Ectodermal cell (in vitro differentiated cells): ENCODE results near the gene MAPK8IP2.
"Not testable (repeated sequence)": the region's sequence is repeated elsewhere in the genome, so short reads cannot be mapped to it uniquely, and the experiment has no call there.

Source experiments
- H3K27ac ChIP-seq: 2 replicates; pipeline ENCODE4 v1.7.0; 2013; ENCODE audit warnings: mild to moderate bottlenecking, low read depth, low read length; ENCODE audit not compliant: insufficient read depth, poor library complexity, severe bottlenecking
- H3K27me3 ChIP-seq: 2 replicates; pipeline ENCODE4 v1.7.0; 2013; ENCODE audit warnings: mild to moderate bottlenecking, low read length; ENCODE audit not compliant: insufficient read depth, control insufficient read depth, poor library complexity, severe bottlenecking
- H3K36me3 ChIP-seq: one replicate; pipeline ENCODE4 v1.7.0; 2013; ENCODE audit warnings: low read length; ENCODE audit not compliant: control insufficient read depth, insufficient read depth
- H3K4me1 ChIP-seq: one replicate; pipeline ENCODE4 v1.7.0; 2013; ENCODE audit warnings: low read length; ENCODE audit not compliant: control insufficient read depth, insufficient read depth
- H3K4me3 ChIP-seq: 2 replicates; pipeline ENCODE4 v1.7.0; 2013; ENCODE audit warnings: low read depth, low read length, control low read depth; ENCODE audit not compliant: insufficient read depth
- H3K9me3 ChIP-seq: 2 replicates; pipeline ENCODE4 v1.7.0; 2013; ENCODE audit warnings: mild to moderate bottlenecking, low read length, moderate library complexity; ENCODE audit not compliant: control insufficient read depth
- WGBS, 2 experiments: methylation state at CpG; one replicate each; pipeline ENCODE4 v1.1.7; 2013; ENCODE audit warnings: missing lambda C conversion rate in 2 of 2; 5-methylcytosine and 5-hydroxymethylcytosine counted together

MAPK8IP2 gene

DNA sequence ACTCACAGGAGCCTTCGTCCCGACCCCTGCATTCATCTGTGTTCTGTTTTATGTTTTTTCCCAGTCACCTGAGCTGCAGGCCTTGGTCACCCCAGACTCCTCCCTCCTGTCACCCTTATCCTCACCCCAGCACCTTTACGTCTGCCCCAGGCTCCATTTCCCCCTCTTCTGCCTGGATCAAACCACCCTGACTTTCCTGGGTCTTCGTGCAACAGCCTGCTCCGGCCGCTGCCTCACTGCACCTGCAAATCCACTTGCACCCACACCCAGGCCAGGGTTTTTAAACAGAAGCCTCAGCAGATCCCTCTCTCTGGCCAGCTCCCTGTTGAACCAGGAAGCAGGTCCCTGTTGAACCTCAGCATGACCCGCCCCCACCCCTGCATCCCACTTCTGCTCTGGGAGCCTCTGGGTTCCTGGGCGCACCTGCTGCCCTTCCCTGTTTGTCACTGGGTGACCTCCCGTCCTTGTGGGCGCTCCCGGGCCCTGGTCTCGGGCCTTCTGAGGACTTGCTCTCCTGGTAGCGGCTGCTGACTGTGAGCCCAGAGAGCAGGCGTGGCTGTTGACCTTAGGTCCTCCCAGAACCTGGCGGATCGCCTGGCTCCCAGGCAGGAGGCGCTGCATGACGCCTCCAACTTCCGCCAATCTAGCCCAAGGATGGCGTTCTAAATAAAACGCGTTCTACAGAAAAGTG lies 12.8 kb downstream of the MAPK8IP2 start:
- no peaks in the 10 kb centered on the region for H3K36me3 ChIP-seq
- H3K27ac ChIP-seq: no peak overlapping the region
- WGBS, 2 experiments: 86 to 88% methylated on average over 22 of the region's 22 CpGs
- no peaks in the 10 kb centered on the region for H3K4me1 ChIP-seq
- no peaks in the 10 kb centered on the region for H3K9me3 ChIP-seq
- peaks cover 8% of the 10 kb centered on the region for H3K27me3 ChIP-seq
- H3K4me3 ChIP-seq: no peak overlapping the region

DNA sequence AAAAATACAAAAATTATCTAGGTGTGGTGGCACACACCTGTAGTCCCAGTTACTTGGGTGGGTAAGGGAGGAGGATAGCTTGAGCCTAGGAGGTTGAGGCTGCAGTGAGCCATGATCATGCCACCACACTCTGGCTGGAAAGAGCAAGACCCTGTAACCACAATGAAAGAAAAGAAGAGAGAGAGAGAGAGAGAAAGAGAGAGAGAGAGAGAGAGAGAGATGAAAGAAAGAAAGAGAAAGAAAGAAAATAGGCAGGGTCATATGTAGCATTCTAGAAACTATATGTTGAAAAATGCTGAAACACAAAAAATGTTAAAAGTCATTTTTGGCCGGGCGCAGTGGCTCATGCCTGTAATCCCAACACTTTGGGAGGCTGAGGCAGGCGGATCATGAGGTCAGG lies 13.7 kb downstream of the MAPK8IP2 start:
- H3K9me3 ChIP-seq, H3K27me3 ChIP-seq, H3K4me3 ChIP-seq, H3K36me3 ChIP-seq, H3K4me1 ChIP-seq, H3K27ac ChIP-seq: not testable (repeated sequence)
- 89 to 97% methylated on average over 3 of the region's 3 CpGs for WGBS, 2 experiments

DNA sequence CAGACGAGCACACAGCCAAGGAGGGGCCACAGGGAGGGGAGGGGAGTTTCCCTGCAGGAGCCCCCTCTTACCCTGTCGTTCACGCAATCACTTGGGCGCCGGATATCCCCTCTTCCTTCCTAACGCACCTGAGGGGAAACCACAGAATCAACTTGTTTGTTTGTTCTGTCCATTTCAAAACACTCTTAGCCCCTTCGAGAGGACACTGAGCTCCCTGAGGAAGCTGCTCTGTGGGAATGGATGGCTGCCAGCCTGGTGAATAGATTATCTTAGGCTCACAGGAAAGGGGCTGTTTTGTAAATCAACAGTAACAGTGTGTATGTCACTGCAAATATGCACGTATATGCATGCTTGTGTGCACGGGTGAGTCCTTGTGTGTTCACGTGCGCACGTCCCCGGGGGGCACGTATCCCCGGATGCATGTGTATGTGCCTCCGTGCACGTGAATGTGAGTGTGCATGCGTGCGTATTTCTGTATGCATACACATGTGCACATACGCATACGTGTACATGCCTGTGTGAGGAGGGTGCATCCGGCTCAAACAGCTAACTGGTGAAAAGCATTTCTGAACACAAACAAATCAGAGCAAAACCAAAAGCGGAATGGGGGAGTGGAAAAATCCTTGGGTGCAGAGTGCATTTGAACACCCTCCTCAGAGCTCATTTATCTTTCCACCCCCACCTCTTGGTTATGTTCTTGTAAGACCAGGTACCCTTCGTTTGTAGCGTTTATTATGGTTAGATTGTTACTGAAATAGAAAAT lies 20.2 kb downstream of the MAPK8IP2 start:
- Histone ChIP-seq H3K36me3 (no peaks in the 10 kb centered on the region), H3K9me3 (no peaks in the 10 kb centered on the region), H3K4me1 (peaks cover 11% of the 10 kb centered on the region), H3K27ac (no peak overlapping the region), H3K27me3 (peaks cover 13% of the 10 kb centered on the region), H3K4me3 (peak overlapping the region; percentile 27)
- 58% methylated on average over 25 of the region's 25 CpGs for WGBS, 2 experiments

DNA sequence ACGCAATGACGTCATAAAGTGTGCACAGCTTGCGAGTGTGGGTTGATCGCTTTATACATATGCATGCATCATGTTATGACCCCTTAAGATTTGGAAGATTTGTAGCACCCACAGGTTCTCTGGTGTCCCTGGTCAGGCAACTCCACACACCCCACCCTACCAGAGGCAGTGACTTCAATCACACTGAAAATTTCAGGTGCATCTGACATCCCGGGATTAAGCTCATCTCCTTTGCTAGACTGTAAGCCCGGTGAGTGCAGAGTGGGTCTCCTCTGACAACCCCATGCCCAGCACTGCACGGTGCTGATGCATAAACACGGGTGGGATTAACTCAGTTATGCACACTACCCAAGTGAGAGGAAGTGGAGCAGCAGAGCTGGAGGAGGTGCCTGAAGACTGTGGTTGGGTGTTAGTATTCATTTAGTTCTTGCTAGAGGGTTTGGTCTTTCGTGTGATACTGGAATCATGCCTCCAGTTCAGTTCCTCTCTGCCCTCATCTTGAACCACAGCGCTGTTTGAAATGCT lies 20.8 kb downstream of the MAPK8IP2 start:
- Histone ChIP-seq H3K36me3 (no peaks in the 10 kb centered on the region), H3K27ac (no peak overlapping the region), H3K4me3 (no peak overlapping the region), H3K27me3 (peaks cover 13% of the 10 kb centered on the region), H3K9me3 (no peaks in the 10 kb centered on the region), H3K4me1 (peaks cover 11% of the 10 kb centered on the region)
- WGBS, 2 experiments: 61 to 64% methylated on average over 10 of the region's 10 CpGs

DNA sequence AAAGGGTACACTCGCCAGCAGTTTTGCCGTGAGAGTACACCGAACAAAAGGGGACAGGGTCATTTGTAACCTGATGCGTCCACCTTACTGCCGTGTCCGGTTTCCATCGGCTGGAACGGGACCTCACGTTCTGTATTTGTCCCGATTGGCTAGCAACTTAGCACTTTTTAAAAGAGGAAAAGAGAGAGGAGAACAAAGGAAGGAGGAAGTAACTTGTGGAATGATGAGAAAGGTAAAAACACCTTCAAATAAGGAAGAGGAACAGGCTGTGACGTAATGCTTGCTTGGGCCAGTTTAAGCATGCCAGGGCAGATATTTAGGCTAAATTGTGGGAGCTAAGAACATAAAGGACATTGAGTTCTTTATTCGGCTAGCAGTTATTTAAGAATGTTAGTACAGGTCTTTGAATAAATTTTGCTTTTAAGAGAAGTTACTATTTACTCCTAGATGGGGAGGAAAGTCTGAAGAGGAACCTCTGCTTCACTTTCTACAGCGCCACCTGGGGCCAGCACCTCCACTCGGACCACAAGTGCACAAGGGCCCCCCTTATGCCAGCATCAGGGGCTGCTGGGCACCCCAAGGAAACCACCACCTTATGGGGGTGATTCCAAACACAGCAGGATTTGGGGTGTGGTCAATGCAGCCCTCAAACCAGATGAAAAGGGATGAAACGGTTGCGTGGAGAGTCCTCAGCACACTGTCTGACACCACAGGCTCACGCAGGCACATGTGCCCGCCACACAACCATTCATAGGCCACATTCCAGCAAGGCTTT lies 21.5 kb downstream of the MAPK8IP2 start:
- Histone ChIP-seq H3K36me3 (no peaks in the 10 kb centered on the region), H3K4me1 (peaks cover 15% of the 10 kb centered on the region), H3K9me3 (no peaks in the 10 kb centered on the region), H3K27ac (no peak overlapping the region), H3K27me3 (peaks cover 13% of the 10 kb centered on the region), H3K4me3 (no peak overlapping the region)
- WGBS, 2 experiments: 61 to 65% methylated on average over 18 of the region's 18 CpGs

DNA sequence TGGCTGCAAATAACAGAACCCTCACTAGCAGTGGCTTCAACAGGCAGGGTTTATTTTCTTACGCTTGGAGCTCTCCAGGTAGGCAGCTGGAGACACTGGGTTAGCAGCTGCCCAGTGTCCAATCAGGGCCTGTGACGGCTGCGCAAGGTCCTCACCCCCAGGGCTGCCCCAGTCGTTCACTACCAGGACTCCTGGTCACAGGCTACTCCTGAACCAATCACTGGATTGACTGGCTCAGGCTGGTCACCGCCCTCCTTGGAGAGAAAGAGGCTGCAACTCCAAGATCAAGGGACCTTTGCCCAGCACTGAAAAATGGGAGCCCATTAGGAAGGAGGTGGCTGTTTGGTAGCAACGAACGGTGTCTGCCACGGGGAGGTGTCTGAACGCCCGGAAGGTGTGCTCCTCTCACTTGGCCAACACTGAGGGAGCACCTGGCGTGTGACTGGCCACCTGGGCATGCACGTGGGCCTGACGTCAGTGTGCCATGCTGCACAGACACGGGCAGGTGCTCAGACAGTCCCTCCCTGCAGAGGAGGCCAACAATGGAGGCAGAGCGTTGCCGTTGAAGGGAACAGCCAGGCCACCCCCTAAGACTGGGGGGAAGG lies 22.2 kb downstream of the MAPK8IP2 start:
- Histone ChIP-seq H3K27ac (no peak overlapping the region), H3K27me3 (peaks cover 13% of the 10 kb centered on the region), H3K36me3 (no peaks in the 10 kb centered on the region), H3K4me1 (peaks cover 17% of the 10 kb centered on the region), H3K9me3 (no peaks in the 10 kb centered on the region), H3K4me3 (no peak overlapping the region)
- 86 to 89% methylated on average over 16 of the region's 16 CpGs for WGBS, 2 experiments

DNA sequence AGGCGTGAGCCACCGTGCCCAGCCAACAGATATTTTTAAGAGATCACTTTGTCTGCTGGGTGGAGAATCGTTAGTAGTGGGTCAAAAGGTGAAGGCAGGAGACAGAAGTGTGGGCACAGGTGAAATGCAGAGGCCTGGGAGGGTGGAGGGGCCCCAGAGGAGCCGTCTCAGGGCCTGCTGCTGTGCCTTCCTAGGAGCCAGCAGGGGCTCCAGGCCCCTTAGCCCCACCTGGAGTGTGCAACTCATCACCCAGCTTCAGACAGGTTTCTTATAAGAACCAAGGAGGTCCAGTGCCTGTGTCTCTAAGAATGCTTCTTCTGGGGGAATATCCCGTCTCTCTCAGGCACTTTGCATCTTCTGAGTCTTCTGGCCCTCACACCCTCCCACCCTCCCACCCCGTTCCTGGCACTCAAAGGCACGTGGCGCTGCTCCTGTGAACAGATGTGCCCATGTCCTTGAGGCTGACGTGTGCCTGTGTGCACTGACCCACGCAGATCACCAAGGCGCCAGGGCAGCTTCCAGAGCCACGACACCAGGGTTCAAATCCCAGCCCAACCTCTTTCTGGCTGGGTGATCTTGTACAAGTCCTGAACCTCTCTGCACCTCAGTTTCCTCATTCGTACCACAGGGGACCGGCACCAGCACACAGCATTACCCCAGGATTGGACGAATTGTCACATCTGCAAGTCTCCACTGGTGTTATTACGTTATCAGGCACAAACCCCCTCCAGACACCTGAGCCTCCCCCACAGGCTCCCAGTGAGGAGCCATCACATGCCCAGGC lies 23.9 kb downstream of the MAPK8IP2 start:
- H3K27ac ChIP-seq: no peak overlapping the region
- H3K4me1 ChIP-seq: peaks cover 22% of the 10 kb centered on the region
- no peaks in the 10 kb centered on the region for H3K9me3 ChIP-seq
- 89 to 90% methylated on average over 15 to 16 of the region's 16 CpGs for WGBS, 2 experiments
- H3K36me3 ChIP-seq: no peaks in the 10 kb centered on the region
- no peak overlapping the region for H3K4me3 ChIP-seq
- peaks cover 15% of the 10 kb centered on the region for H3K27me3 ChIP-seq

DNA sequence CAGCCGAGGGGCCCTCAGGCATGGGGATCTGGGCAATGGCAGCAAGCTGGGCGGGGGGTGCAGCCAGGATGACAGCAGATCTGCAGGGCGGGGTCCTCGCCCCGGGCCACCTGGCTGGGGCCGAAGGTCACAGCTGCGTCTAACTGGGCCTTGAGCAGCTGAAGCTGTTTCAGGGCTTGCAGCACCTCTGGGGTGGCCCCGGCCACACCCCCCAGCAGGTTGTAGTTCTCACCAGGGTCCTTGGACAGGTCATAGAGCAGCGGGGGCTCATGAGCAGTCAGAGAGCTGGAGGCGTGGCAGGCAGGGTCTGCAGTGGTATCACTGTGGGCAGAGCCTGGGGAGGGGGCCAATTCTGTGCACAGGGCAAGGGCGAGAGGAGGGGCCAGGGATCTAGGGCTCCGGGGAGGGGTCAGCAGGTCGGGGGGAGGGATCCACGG lies 24.6 kb downstream of the MAPK8IP2 start:
- no peaks in the 10 kb centered on the region for H3K36me3 ChIP-seq
- H3K27ac ChIP-seq: no peak overlapping the region
- peaks cover 22% of the 10 kb centered on the region for H3K4me1 ChIP-seq
- H3K27me3 ChIP-seq: peaks cover 10% of the 10 kb centered on the region
- no peak overlapping the region for H3K4me3 ChIP-seq
- 90 to 91% methylated on average over 14 of the region's 14 CpGs for WGBS, 2 experiments
- H3K9me3 ChIP-seq: no peaks in the 10 kb centered on the region

DNA sequence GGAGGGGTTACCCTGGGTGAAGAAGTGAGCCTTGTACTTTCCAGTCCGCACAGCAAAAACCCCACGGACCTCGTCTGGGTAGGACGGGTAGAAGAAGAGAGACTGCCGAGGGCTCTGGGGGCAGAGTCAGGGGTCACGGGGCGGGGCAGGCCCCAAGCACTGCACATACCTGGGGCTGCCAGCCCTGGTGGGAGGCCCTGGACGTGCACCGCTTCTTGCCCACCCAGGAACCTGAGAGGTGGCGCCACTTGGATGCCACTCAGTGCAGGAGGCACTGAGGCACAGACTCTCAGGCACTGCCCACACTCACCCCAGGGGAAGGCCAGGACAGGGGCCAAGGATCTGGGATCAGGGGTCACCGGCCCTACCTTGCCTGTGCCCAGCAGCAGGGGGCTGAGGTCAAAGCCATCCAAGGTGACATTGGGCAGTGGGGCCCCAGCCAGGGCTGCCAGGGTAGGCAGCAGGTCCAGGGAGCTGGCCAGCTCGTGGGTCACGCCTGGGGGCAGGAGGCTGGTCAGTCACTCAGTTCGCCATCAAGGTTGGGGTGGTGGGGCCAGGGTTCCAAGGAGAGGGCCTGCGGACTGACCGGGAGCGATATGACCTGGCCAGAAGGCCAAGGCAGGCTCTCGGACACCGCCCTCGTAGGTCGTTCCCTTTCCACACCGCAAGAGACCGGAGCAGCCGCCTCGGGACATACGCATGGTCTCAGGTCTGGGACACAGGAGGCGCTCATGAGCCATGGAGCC lies 25.1 kb downstream of the MAPK8IP2 start:
- Histone ChIP-seq H3K27ac (no peak overlapping the region), H3K9me3 (no peaks in the 10 kb centered on the region), H3K27me3 (peaks cover 8% of the 10 kb centered on the region), H3K4me3 (no peak overlapping the region), H3K4me1 (peaks cover 20% of the 10 kb centered on the region), H3K36me3 (no peaks in the 10 kb centered on the region)
- WGBS, 2 experiments: 86 to 87% methylated on average over 27 of the region's 27 CpGs
